Nephron (organoid): ENCODE measurements around the gene SLC25A13.
A peak's percentile ranks its signal among the peaks of the same experiment; 100 is the strongest.

ENCODE experiments used
- H3K27ac Mint-ChIP-seq, 3 experiments: 2 replicates each; pipeline ENCODE4 v1.8.0; 2020; ENCODE audit warnings: mixed read lengths in 3 of 3, mild to moderate bottlenecking in 2 of 3, moderate library complexity in 1 of 3
- H3K27me3 Mint-ChIP-seq: 2 replicates; pipeline ENCODE4 v1.8.0; 2021; ENCODE audit warnings: low read depth, mild to moderate bottlenecking, moderate library complexity, mixed read lengths
- H3K36me3 Mint-ChIP-seq: 2 replicates; pipeline ENCODE4 v1.8.0; 2020; ENCODE audit warnings: low read depth, mixed read lengths
- H3K4me1 Mint-ChIP-seq: 2 replicates; pipeline ENCODE4 v1.8.0; 2020; ENCODE audit warnings: mixed read lengths
- H3K4me3 Mint-ChIP-seq, 3 experiments: 2 replicates each; pipeline ENCODE4 v1.8.0; 2020; ENCODE audit warnings: mild to moderate bottlenecking in 3 of 3, mixed read lengths in 3 of 3, moderate library complexity in 2 of 3
- H3K9me3 Mint-ChIP-seq: 2 replicates; pipeline ENCODE4 v1.8.0; 2020; ENCODE audit warnings: mixed read lengths
- TF ChIP-seq, protein P1 (sequence below), 3 experiments: fragments of 200-600 bp; sonication (generic); IDR thresholded peaks; one replicate each; pipeline ENCODE4 v1.5.0; 2021; ENCODE audit warnings: antibody characterized with exemption in 3 of 3; ENCODE audit not compliant: unreplicated experiment in 3 of 3

Gene SLC25A13

DNA sequence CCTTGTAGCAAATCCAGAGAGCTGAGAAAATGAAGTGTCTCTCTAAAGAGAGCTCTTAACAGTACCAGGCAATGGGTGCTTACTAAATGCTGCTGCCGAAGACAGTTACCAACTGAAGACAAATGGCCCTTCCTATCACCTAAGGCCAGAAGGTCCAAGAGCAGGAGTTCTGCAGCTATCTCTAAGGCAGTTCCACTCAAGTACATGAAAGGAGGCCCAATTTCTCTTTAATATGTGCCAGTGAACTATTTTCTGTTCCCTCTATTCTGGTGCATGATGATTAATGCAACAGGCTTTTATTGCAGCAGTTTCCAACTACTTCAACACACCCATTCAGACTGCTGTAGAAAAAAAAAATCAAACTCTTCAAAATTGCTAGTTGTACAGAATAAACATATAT lies 122.5 kb downstream of the SLC25A13 start:
- H3K4me3 Mint-ChIP-seq: no peak overlapping the region
- H3K36me3 Mint-ChIP-seq: peaks cover 16% of the 10 kb centered on the region
- H3K4me1 Mint-ChIP-seq: peaks cover 17% of the 10 kb centered on the region
- no peak overlapping the region for H3K27ac Mint-ChIP-seq
- H3K9me3 Mint-ChIP-seq: no peaks in the 10 kb centered on the region
- H3K27me3 Mint-ChIP-seq: no peaks in the 10 kb centered on the region
- TF ChIP-seq, protein P1, sequence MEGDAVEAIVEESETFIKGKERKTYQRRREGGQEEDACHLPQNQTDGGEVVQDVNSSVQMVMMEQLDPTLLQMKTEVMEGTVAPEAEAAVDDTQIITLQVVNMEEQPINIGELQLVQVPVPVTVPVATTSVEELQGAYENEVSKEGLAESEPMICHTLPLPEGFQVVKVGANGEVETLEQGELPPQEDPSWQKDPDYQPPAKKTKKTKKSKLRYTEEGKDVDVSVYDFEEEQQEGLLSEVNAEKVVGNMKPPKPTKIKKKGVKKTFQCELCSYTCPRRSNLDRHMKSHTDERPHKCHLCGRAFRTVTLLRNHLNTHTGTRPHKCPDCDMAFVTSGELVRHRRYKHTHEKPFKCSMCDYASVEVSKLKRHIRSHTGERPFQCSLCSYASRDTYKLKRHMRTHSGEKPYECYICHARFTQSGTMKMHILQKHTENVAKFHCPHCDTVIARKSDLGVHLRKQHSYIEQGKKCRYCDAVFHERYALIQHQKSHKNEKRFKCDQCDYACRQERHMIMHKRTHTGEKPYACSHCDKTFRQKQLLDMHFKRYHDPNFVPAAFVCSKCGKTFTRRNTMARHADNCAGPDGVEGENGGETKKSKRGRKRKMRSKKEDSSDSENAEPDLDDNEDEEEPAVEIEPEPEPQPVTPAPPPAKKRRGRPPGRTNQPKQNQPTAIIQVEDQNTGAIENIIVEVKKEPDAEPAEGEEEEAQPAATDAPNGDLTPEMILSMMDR (IDR thresholded peaks at IDR 0.05; ENCODE audit: unreplicated experiment in 3 of 3): no peak

DNA sequence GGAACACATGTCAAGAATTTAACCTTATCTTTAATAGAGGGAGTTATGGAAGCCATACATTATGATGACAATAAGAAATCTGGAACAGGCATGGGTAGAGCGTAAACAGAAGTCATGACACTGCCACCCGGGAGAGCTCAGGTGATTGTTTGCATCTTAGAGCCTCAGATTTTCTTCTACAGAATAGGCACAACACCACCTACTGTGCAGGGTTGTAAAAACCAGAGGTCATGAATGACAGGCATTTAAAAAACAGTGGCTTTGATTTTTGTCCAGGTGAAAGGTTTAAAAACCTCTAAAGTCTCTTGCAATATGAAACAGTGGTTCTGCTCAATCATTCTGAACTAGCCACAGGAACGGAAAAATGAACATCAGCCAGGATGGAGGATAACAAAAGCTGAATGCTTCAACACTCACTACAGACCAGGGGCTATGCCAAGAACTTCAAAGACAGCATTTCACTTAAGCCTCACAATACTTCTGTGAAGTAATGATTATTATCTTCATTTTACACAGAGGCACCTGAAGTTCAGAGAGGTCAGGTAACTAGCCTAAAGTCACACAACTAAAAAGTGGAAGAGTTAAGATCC lies 123.8 kb downstream of the SLC25A13 start:
- Mint-ChIP-seq H3K9me3 (no peaks in the 10 kb centered on the region), H3K4me1 (peaks cover 6% of the 10 kb centered on the region), H3K27me3 (no peaks in the 10 kb centered on the region), H3K27ac (no peak overlapping the region), H3K36me3 (peaks cover 25% of the 10 kb centered on the region), H3K4me3 (no peak overlapping the region)
- TF ChIP-seq, protein P1 (IDR thresholded peaks at IDR 0.05; ENCODE audit: unreplicated experiment in 3 of 3): no peak

DNA sequence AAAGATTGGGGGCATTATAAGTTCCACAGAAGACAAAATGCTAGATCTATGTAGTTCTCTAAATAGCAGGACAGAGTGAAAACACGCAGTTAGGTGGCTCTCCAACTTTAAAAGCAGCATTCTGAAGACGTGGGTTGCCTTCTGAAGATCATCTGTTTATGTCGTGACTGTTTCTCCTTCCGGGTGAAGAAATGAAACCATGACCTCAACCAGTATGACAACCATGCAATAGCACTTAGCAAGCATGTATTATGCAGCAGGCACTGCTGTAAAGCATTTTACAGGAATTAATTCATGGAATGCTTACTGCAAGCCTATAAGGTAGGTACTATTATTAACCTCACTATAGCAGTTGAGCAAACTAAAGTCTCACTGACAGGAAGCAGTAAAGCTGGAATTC lies 125.2 kb downstream of the SLC25A13 start:
- no peak overlapping the region for H3K4me3 Mint-ChIP-seq
- no peaks in the 10 kb centered on the region for H3K9me3 Mint-ChIP-seq
- H3K27me3 Mint-ChIP-seq: no peaks in the 10 kb centered on the region
- H3K27ac Mint-ChIP-seq: no peak overlapping the region
- H3K36me3 Mint-ChIP-seq: peaks cover 31% of the 10 kb centered on the region
- TF ChIP-seq, protein P1 (IDR thresholded peaks at IDR 0.05; ENCODE audit: unreplicated experiment in 3 of 3): no peak
- H3K4me1 Mint-ChIP-seq: peaks cover 6% of the 10 kb centered on the region

DNA sequence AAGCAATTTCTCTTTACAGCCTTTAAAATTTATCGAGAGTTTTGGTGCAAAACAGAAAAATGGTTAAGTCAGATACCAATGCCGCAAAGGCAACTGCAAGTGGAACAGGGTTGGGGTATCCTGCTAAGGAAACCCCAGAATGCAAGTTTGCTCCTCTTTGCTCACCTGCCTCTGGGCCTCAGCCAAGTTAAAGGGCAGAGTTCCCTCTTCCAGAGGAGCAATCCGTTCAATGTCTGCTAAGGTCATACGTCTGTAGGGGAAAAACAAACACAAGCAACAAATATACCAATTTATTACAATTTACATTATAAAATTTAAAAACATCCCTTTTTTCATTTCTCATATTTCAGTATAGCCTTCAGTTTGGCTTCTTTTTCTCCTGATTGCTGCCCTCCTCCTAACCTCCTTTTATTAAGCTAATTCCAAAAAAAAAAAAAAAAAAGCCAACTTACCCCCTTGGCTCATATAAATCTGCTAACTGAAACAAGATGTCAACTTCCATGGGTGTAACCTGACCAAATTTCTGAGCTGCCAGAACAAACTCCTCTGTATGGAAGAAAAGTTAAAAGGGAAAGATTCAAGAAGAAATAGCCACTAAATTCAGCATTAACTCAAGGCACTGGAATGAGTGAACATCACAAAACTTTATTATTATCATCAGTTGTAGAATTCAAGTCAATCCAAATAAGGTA lies 132.6 kb downstream of the SLC25A13 start:
- no peaks in the 10 kb centered on the region for H3K27me3 Mint-ChIP-seq
- peaks cover 44% of the 10 kb centered on the region for H3K36me3 Mint-ChIP-seq
- H3K9me3 Mint-ChIP-seq: no peaks in the 10 kb centered on the region
- H3K4me1 Mint-ChIP-seq: peaks cover 23% of the 10 kb centered on the region
- no peak overlapping the region for H3K4me3 Mint-ChIP-seq
- TF ChIP-seq, protein P1 (IDR thresholded peaks at IDR 0.05; ENCODE audit: unreplicated experiment in 3 of 3): no peak
- peak overlapping the region in 2 of 3 experiments; percentile 48 to 71 for H3K27ac Mint-ChIP-seq

DNA sequence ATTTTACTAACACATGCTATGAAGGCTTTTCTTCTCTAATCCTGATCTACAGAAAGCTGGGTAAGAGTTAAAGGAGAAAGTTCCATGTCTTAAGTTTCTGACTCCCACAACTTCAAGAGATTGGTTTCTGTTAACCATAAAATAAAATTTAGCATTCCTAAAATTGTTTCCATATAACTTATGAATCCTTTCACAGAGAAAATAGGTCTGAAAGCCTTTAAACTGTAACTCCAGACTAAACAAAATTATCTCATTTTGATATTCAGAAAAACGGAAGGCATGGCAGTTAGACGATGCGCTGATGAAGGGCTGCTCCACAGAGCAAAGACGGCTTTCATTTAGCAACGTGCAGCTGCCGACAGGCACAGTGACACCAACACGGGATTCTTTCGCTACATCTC lies 133.3 kb downstream of the SLC25A13 start:
- H3K4me3 Mint-ChIP-seq: peak overlapping the region in 2 of 3 experiments; percentile 33 to 40
- peaks cover 45% of the 10 kb centered on the region for H3K36me3 Mint-ChIP-seq
- H3K4me1 Mint-ChIP-seq: peaks cover 23% of the 10 kb centered on the region
- H3K27me3 Mint-ChIP-seq: no peaks in the 10 kb centered on the region
- no peaks in the 10 kb centered on the region for H3K9me3 Mint-ChIP-seq
- TF ChIP-seq, protein P1 (IDR thresholded peaks at IDR 0.05; ENCODE audit: unreplicated experiment in 3 of 3): no peak
- H3K27ac Mint-ChIP-seq: peak overlapping the region; percentile 53 to 93 (median 71)

DNA sequence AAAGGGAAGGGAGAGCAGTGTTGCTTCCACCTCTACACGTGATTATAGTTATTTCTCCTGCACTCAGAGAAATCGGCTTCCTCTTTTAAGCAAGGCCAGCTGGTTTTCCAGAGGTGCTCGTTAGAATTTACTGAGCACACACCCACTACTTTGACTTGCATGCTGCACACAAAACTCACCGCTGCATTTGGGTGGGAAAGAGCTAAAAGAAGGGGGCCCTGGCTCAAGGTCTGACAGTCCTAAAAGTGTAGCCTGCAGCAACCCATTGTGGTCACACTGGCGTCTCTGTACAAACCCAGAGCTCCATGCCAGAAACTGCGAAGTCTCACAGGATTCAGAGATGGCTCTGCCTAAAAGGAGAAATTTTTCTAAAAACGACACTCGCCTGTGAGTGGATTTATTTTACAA lies 133.7 kb downstream of the SLC25A13 start:
- Mint-ChIP-seq H3K4me3 (peak overlapping the region in 1 of 3 experiments; percentile 33), H3K4me1 (peaks cover 23% of the 10 kb centered on the region), H3K36me3 (peaks cover 45% of the 10 kb centered on the region), H3K27me3 (no peaks in the 10 kb centered on the region), H3K9me3 (no peaks in the 10 kb centered on the region), H3K27ac (peak overlapping the region; percentile 53 to 93 (median 71))
- TF ChIP-seq, protein P1 (IDR thresholded peaks at IDR 0.05; ENCODE audit: unreplicated experiment in 3 of 3): no peak
